Measurements from ENCODE around the gene TIMM23. TPM values are rescaled to one million over a fixed set of nuclear protein-coding genes. Genes with fewer than 3 reads are reported as not detected.

Gene TIMM23
- total RNA-seq, 1 donor from 2014 or later: 47.6 TPM

- Histone ChIP-seq H3K9me3 (no peaks in the 10 kb centered on the region), H3K4me3 (no peak overlapping the region), H3K27ac (no peak overlapping the region), H3K27me3 (no peaks in the 10 kb centered on the region), H3K36me3 (no peaks in the 10 kb centered on the region), H3K4me1 (no peaks in the 10 kb centered on the region)
- intact Hi-C loops (cut with DNase I): no loop called here
- no peak for DNase-seq (ENCODE audit: extremely low spot score in 2 of 2)
- TF ChIP-seq POLR2A (IDR thresholded peaks at IDR 0.05) (no peak), CTCF (IDR thresholded peaks at IDR 0.05) (no peak), POLR2AphosphoS5 (IDR thresholded peaks at IDR 0.05; ENCODE audit: insufficient read depth in 1 of 2, low read depth in 1 of 2) (no peak)
Measured at GRCh38 chr10:46050941-46051623, 78.8 kb downstream of the TIMM23 start.

GRCh38 chr10:46052057-46052790 lies 79.9 kb downstream of the TIMM23 start:
- intact Hi-C loops (cut with DNase I): no loop called here
- Histone ChIP-seq H3K9me3 (no peaks in the 10 kb centered on the region), H3K4me3 (no peak overlapping the region), H3K27me3 (no peaks in the 10 kb centered on the region), H3K27ac (no peak overlapping the region), H3K4me1 (no peaks in the 10 kb centered on the region), H3K36me3 (no peaks in the 10 kb centered on the region)
- DNase-seq (ENCODE audit: extremely low spot score in 2 of 2): no peak
- TF ChIP-seq POLR2AphosphoS5 (IDR thresholded peaks at IDR 0.05; ENCODE audit: insufficient read depth in 1 of 2, low read depth in 1 of 2): no peak
- TF ChIP-seq POLR2A (IDR thresholded peaks at IDR 0.05): no peak
- no peak for TF ChIP-seq CTCF (IDR thresholded peaks at IDR 0.05)

GRCh38 chr10:46052791-46053375 lies 80.6 kb downstream of the TIMM23 start:
- Histone ChIP-seq H3K27ac (no peak overlapping the region), H3K4me3 (no peak overlapping the region), H3K27me3 (no peaks in the 10 kb centered on the region), H3K4me1 (no peaks in the 10 kb centered on the region), H3K9me3 (no peaks in the 10 kb centered on the region), H3K36me3 (no peaks in the 10 kb centered on the region)
- TF ChIP-seq CTCF (IDR thresholded peaks at IDR 0.05): no peak
- no peak for TF ChIP-seq POLR2AphosphoS5 (IDR thresholded peaks at IDR 0.05; ENCODE audit: insufficient read depth in 1 of 2, low read depth in 1 of 2)
- no peak for TF ChIP-seq POLR2A (IDR thresholded peaks at IDR 0.05)
- no peak for DNase-seq (ENCODE audit: extremely low spot score in 2 of 2)
- intact Hi-C loops (cut with DNase I): no loop called here

Small RNA genes lying within 50 kb of the gene (small RNA-seq; reads per million reads assigned to genes)
- not detected for gene SNORA74C-1

Other genes starting within 250 kb of the TIMM23 start
- gene WASHC2C, start 245.2 kb upstream of the TIMM23 start, total RNA-seq: 36.1 TPM
- 13.5 TPM for gene AGAP4, start 125.0 kb upstream of the TIMM23 start, total RNA-seq
- gene NCOA4, start 58.1 kb downstream of the TIMM23 start, total RNA-seq: 110 TPM
- not detected for gene MSMB, start 73.8 kb downstream of the TIMM23 start, total RNA-seq